GM18505 (cell line): ENCODE measurements around the gene SEMA4B.
A peak's percentile ranks its signal among the peaks of the same experiment; 100 is the strongest.
"Not testable (repeated sequence)": the region's sequence is repeated elsewhere in the genome, so short reads cannot be mapped to it uniquely, and the experiment has no call there.

Experiments used
- ATAC-seq: cut with Tn5 transposase; IDR thresholded peaks from one replicate; pipeline ENCODE4 v1.9.1; 2021; ENCODE audit not compliant: unreplicated experiment
- POLR2A ChIP-seq: IDR thresholded peaks from 4 replicates; pipeline ENCODE4 v1.6.1; 2011; ENCODE audit warnings: borderline replicate concordance; ENCODE audit not compliant: insufficient read depth, insufficient read length; ENCODE audit errors: extremely low read depth

SEMA4B gene

GRCh38 chr15:90257776-90258175 lies 56.6 kb downstream of the SEMA4B start:
- TF ChIP-seq POLR2A, result no peak
- ATAC-seq, result no peak

DNA sequence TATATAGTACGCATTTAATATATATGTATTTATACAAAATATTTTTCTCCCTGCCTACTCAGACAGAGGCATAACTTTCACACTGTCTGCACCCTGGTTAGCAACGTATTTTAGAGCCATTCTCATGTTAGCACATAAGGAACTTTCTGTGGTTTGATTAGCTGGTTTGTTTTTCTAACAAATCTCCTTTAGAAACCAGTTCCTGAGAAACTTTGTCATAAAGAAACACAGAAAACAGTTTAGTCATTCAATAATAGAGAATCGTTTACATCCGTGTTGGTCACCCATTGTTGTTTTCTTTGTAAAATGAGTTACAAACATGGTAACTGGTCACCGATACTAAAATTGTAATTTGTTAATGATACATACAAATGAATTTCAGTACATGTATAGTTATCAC lies 58.4 kb downstream of the SEMA4B start:
- TF ChIP-seq POLR2A, result no peak
- ATAC-seq, result peak; percentile 63

DNA sequence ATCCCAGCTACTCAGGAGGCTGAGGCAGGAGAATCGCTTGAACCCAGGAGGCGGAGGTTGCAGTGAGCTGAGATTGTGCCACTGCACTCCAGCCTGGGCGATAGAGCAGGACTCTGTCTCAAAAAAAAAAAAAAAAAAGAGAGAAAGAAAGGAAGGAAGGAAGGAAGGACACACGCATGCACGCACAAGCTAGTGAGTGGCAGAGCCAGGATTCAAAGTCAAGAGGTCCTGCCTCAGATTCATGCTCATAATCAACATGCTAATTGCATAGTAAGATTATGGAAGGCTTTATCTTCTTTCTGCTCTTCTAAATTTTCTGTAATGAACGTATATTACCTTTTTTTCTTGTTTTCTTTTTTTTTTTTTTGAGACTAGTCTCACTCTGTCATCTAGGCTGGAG lies 59.6 kb downstream of the SEMA4B start:
- not testable (repeated sequence) for ATAC-seq

DNA sequence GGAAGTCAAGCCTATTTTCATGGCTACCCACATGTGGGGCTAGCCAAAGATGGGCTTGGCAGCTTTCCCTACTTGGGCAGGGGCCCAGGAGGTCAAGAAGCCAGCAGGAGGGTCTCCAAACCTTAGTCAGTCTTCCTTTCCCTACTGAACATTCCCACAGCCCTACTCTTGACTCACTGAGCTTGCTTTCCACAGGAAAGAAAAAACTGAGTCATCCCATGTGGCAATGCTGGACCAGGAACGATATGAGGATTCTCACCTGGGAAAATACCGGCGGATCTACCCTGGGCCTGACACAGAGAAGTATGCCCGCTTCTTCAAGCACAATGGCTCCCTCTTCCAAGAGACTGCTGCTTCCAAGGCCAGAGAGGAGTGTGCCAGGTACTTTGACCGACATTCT lies 60.7 kb downstream of the SEMA4B start:
- no peak for ATAC-seq
- no peak for TF ChIP-seq POLR2A

DNA sequence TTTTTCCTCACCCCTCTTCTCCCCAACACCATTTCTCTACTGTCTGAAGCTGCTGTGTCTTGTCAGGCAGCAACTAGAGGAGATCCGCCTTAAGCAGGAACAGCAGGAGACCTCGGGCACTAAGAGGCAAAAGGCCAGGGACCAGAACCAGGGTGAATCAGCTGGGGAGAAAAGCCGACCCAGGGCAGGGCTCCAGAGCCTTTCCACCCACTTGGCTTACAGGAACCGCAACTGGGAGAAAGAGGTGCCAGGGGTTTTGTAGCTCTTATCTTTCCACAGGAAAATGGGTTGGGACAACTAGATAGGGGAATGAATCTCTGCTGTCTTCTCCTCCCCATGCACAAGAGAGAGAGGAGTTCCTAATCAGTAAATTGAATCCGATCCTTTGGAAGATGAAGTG lies 61.3 kb downstream of the SEMA4B start:
- ATAC-seq, result no peak
- TF ChIP-seq POLR2A, result no peak

GRCh38 chr15:90264671-90265070 lies 63.5 kb downstream of the SEMA4B start:
- ATAC-seq, result no peak
- TF ChIP-seq POLR2A, result no peak

DNA sequence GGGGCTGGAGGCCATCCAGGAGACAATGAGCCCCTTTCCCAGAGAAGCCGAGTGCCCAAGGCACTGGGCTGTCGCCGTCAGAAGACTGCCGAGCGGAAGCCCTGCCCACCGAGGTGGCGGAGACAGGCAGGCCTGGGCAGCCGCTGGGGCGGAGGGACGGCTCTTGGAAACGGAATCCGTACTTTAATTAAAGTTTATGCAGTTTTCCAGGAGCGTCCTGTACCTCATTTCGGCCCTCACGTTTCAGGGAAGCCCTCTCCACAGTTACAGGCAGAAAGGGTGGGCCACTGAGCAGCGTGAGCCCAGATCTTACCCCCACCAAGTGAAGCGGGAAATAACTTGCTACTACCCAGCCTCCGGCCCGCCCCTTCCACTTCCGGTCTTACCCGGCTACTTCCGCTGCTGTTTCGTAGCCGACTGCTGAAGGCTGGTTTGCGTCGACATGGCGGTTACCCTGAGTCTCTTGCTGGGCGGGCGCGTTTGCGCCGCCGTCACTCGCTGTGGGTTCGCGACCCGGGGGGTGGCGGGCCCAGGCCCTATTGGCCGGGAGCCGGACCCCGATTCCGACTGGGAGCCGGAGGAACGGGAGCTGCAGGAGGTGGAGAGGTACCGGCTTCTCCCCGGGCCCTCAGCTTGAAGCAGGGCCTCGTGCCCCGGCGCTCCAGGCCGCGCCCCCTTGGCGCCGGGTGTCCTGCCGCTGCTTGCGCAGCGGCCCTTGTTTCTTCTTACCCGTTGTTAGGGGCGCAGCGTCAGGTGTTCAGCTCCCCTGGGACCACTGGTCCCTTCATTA lies 64.3 kb downstream of the SEMA4B start, which contains the start of gene NGRN:
TSS of gene NGRN (plus strand) at position 402 of the 790 bp plus-strand sequence. CDS start at position 443, 41 bp downstream.
- peak; percentile 81 for ATAC-seq
- peak; percentile 98 for TF ChIP-seq POLR2A

- TF ChIP-seq POLR2A, result no peak
- peak; percentile 2 for ATAC-seq
Observed at GRCh38 chr15:90266061-90266431, 64.9 kb downstream of the SEMA4B start.

DNA sequence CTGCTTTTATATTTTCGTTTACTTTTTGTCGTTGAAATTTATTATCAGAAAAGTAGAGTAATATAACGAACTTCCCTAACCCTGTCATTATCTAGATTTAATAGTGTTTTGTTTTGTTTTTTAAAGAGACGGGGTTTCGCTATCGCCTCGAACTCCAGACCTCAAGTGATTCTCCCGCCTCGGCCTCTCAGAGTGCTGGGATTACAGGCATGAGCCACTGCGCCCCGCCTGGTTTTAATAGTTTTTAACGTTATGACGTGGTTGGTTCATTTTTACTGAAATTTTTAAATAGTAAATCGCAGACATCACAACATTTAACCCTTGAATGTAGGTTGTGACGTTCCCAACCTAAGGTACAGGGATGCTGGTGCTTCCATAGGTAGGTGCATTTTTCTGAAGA lies 65.4 kb downstream of the SEMA4B start:
- no peak for TF ChIP-seq POLR2A
- no peak for ATAC-seq

GRCh38 chr15:90268415-90268814 lies 67.3 kb downstream of the SEMA4B start:
- ATAC-seq, result no peak
- no peak for TF ChIP-seq POLR2A

GRCh38 chr15:90270502-90271150 lies 69.5 kb downstream of the SEMA4B start:
- no peak for TF ChIP-seq POLR2A
- ATAC-seq, result no peak

DNA sequence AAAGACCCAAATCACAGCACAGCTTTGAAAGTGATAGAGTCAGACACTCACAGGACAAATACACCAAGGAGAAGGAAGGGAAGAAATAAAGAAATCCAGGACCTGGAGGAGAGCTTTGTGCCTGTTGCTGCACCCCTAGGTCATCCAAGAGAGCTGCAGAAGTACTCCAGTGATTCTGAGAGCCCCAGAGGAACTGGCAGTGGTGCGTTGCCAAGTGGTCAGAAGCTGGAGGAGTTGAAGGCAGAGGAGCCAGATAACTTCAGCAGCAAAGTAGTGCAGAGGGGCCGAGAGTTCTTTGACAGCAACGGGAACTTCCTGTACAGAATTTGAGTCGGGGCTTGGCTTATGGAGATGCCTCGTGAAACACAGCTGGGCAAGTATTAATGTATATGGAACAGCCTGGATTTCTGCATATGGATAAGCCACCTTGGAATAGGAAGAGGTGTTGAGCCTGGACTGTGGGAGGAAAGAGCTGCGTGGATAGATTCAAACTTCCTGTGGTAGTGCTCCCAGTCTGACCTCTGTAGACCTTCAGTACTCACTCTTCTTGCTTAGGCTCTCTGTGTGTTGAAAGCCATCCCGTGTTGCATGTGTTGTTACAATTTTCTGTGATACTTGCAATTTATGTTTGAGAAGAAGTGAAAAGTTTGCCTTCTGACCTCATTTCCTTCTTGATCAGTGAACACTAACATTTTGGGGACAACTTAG lies 70.5 kb downstream of the SEMA4B start:
- no peak for ATAC-seq

DNA sequence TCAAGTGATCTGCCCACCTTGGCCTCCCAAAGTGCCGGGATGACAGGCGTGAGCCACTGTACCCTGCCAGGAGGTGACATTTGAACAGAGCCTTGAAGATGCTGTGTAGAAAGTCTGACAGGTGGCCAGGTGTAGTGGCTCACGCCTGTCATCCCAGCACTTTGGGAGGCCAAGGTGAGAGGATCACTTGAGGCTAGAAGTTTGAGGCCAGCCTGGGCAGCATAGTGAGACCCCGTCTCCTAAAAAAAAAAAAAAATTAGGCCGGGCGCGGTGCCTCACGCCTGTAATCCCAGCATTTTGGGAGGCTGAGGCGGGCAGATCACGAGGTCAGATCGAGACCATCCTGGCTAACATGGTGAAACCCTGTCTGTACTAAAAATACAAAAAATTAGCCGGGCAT lies 77.3 kb downstream of the SEMA4B start:
- ATAC-seq, result not testable (repeated sequence)

More for the DNA sequence above, 70.5 kb downstream of the SEMA4B start:
- TF ChIP-seq POLR2A, result no peak
